Inflammatory macrophage treated with lipopolysaccharide for 1 hour (primary cell): ENCODE results near the gene ALKBH3.

Experiments
- DNase-seq, 2 donors: peaks; one replicate each; pipeline ENCODE4 v3.0.0-alpha.2; 2020 to 2022

The ALKBH3 gene

DNA sequence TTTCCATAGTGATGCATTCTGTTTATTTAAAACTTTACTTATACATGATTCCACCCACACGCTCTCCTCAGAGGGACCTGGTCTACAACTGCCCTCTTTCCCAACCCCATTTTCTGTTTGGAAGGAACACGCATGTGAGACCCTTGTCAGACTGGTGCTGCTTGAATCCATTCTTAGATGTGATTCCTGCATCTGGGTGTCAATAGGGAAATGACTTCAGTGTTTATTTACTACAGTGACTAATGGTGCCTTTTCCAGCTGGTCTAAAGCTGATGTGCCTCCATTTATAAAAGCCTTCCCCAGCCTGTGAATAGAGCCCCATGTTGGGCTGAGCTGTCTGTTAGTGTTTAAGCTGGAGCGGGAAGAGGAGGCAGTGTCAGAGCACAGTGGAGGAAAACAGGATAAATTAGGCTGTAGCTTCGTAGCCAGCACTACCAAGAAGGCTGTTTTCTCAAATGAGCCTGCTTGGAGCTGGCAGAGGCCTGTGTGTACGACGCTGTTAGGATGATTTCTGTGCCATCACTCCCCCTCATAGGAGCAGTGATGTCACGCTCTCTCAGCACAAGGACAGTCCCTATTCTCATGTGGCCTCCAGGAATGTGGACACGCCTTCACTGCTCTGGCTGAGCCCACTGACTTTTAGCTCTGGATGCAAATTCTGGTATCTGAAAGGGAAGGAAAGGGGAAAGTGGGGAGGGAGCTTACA lies 42.9 kb downstream of the ALKBH3 start:
- DNase-seq: no peak

DNA sequence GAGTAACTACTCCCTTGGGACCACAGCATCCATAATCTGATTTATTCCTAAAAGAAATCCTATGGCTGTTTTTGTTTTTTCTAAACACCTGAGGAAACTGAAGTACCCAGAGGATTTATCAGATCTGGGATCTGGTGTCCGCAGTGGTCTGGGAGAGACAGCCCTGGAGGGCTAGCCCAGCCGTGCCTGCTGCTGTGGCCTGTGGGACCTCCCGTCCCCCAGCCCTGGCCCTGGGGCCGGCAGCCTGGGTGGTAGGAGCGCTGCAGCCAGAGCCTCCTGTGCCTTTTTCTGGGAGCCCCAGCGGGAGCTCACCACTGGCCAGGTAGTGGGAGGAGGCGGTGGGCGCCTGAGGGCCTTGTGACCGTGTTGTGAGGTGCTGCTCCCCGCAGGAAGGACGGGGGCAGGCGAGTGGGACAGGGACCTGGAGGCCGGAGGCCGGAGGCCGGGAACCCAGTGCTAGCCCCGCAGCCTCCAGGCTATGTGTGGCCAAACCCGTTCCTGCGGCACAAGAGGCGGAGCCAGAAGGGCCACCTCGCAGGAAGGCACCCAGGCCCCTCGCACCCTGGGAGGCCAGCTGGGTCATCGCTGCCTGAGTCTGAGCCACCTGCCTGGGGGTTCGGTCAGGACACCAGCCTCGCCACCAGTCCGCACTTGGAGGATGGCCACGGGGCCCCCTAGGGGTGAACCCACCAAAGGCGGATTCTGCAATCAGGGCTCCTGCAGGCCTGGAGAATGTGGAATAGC lies 43.7 kb downstream of the ALKBH3 start:
- DNase-seq: no peak

DNA sequence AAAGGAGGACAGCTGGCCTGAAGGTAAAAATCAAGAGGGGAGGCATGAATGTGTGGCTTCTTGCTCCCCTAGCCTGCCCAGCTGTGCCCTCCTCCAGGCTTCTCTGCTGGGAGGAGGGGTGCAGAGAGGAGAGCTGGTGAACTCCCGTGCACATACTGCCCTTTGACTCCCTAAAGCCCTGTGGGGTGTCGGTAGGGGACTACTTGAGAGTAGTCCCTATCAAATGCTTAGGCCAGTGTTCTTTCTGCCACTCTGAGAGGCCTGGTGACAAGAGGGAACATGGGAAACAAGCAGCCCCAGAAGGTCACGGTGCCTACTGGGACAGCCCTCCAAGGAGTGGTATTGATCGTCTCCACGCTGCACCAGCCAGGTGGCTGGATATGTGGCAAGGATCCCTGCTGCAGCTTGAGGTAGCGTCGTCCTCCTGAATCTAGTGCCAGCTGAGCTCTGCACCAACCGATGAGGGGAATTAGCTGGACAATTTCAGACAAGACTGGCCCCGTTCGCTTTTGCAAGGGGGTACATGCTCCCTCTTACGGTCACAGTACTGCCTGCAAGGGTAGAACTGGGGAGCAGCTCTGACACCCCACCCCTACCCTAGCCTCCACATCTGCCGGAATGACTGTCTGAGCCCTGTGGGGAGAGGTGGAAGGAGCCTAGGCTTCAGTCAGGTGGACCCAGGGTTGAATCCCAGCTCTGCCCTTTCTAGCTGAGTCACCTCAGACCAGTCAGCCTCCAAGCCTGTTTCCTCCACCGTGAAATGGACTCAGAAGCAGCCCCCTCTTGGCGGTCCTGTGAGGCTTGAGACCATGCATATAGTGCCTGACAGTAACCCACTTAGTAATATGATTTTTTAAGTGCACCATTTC lies 44.7 kb downstream of the ALKBH3 start:
- DNase-seq: no peak

DNA sequence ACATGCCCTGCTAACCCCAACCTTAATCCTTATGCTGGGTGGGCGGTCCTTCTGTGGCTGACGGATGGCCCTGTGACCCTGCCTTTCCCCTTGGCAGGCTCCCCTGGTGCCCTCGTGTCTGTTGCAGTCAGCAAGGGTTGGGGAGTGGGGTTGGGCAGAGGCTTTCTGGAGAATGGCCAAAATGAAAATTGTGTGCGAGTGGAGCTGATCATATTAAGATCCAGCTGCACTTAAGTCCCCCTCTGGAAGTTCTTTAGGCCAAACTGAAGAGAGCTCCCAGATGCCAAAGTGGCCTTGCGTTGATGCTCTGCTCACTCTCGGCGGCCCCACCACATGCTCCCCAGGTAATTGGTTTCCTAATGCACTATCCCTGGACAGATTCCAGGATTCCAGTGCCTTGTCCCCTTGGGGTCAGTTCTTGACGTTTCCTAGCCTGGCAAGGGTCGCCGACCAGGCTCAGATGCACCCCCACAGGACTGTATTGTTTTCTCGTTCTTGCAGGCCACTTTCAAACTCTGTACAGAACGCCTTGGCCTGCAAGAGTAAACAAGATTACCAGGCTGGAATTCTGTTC lies 45.4 kb downstream of the ALKBH3 start:
- no peak for DNase-seq

DNA sequence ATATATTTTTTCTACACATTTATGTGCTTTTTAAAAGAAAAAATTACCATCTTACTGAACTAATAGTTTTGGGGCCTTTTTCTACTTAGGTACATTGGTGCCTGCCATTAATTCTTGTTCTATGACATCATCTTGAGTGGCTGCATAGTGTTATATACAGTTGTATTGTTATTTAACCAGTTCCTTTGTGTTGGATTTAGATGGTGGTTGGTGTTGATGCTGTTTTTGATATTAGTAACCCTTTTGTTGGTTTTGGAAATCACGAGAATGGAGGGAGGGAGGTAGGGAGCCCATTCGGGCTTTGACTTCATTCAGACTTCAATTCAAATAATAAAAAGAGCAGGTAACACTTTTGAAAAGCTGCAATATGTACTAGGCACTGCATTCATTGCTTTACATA lies 46.4 kb downstream of the ALKBH3 start:
- DNase-seq: no peak

DNA sequence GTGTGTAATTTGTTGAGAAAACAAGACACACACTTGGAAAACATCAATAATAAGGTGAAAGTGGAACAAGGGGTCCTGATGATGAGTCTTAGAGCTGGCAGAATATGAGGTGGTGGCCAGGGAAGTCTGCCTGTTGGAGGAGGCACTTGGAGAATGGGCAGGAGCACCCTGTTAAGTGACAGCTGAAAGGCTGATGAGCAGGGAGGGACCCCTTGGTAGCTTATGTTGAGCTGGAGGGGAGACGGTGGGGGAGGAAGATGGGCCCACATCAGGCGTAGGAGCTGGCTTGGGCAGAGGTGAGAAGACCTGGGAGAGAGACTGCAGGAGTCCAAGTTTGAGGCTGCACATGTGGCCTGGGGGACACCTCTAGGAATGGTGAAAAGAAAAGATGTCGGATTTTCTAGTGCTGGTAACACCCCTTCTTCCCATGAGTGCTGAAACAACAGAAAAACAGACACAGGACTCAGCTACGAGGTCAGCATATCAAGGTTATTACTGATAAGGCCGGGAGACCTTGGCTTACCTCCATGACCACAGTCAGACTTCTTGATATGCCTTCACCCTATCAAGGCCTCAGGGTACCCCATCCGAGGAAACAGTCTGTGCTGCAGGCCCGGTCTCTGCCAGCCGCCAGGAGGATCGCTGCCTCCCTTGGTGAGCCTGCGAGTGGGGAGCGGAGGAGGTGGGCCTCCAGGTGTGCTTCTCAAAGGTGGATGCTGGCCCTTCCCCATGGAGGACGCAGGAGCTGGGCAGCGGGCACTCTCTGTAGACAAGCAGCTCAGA lies 47.5 kb downstream of the ALKBH3 start:
- DNase-seq: no peak

DNA sequence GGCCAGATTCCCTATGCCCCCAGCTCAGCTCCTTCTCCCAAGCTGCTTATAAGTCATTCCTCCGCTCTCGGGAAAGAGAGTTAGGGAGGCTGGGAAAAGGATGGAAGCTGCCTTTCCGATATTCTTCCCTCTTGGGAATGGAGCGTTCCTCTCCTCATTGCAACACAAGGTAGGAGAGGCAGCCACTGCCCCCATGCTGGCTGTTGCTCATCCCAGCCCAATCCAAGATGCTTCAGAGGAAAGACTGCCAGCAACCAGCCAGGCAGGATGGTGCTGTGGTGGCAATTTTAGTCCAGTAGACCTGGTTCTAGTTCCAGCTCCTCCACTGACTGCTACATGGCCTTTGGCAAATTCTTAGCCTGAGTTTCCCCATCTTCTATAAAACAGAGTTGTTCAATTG lies 48.1 kb downstream of the ALKBH3 start:
- DNase-seq: no peak

DNA sequence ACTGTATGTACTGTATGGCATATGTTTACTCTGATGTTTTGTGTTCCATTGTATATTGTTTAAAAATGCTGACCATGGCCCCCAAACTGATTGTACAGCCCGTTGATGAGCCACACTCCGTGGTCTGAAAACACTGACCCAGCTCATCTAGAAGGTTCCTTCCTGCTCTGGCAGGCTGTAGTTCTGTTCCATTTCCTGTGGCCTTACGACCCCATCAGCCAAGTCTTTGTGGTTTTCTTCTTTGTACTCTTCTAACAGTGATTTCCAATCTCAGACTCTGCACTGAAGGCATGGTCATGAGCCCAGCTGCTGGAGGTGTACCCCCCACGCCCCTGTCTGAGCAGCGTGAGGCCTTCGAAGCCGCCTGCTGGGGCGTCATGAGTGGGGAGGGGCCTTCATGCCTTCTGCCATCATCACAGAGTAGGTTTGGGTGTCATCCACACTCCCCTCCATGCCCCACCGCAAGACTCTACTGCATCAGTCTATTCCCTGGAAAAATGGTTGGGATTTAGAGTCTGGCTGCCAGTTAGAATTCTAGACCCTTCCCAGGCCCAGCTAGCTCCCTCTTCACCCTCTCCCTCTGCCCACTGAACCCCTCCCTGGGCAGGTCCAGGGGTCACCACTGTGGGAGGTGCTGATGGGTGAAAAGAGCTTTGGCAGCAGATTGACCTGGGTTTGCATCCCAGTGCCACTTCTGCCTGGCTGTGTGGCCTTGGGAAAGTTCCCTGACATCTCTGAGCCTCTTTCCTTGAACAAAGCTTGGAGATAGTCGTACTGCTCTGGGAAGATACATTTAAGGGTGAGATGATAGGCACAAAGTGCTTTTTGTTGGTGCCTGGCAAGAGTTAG lies 50.5 kb downstream of the ALKBH3 start:
- DNase-seq: no peak

DNA sequence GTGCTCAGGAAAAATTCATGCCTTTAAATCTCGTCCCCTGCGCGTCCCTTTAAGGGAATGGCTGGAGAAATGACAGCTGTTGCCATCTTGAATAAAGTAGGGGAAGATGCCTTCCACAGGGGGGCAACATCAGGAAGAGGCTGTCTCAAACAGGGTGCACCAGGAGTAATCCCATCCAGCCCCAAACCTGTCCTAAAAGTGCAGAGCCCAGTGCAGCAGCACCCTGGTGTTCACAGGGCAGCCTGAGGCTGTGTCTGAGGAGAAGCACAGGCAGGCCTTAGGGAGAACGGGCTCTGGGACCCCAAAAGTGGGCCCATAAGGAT lies 51.0 kb downstream of the ALKBH3 start:
- DNase-seq: no peak

DNA sequence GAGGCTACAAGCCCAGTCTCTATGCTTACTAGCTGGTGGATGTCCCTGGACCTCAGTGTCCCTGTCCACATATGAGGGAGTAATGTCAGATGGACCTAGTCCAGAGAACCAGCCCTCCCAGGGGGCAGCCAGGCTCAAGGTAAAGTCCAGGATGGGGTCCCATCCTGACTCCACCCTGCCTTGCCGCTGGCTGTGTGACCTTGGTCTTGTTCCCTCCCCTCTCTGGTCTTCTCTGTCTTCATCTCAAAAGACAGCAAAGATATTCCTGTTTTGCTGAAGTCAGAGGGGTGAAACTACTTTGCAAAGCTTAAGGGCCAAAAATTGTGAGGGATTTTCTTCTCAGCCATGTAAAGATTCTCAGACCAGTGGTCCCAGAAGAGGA lies 52.6 kb downstream of the ALKBH3 start:
- DNase-seq: peak in 1 of 2 donors; percentile 9

DNA sequence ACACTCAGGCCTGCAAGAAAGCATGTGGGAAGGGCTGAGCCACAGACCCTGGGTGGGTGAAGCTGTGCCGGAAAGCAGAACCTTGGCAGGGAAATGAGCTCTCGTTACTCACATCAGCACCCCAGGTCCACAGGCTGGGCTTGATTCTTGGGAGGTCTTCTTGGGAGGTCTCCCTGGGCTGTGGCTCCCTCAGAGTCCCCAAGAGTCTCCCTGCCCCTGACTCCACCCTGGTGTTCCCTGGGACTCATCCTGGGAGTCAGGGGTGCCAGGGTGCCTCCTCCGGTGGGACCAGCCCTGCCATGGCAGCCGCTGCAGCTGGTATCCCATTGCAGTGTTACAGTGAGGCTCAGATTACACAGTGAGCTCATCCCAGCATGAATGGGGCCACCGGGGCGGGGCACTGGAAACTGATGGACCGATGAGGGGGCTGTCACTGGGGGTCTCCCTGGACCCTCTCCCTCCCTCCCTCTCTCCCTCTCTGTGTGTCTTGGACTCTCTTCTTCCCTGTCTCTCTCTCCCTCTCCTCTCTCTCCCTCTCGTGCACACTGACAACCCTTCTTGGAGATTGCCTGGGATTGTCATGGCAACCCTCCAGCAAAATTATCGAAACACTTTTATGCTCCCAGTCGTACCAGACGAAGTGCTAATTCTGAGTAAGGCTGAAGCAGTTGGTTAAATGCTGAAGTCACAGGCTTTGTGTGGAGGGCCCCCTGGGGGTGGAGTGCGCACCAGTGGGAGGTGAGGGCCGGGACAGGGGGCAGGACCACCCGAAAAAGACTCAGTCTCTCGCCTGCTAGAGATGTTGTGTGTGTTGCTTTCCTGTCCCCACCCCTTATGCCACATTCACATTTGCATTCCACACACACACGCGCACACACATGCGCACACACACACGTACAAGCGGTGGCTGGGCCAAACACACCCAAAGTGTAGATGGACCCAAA lies 53.2 kb downstream of the ALKBH3 start:
- peak in 1 of 2 donors; percentile 25 for DNase-seq

DNA sequence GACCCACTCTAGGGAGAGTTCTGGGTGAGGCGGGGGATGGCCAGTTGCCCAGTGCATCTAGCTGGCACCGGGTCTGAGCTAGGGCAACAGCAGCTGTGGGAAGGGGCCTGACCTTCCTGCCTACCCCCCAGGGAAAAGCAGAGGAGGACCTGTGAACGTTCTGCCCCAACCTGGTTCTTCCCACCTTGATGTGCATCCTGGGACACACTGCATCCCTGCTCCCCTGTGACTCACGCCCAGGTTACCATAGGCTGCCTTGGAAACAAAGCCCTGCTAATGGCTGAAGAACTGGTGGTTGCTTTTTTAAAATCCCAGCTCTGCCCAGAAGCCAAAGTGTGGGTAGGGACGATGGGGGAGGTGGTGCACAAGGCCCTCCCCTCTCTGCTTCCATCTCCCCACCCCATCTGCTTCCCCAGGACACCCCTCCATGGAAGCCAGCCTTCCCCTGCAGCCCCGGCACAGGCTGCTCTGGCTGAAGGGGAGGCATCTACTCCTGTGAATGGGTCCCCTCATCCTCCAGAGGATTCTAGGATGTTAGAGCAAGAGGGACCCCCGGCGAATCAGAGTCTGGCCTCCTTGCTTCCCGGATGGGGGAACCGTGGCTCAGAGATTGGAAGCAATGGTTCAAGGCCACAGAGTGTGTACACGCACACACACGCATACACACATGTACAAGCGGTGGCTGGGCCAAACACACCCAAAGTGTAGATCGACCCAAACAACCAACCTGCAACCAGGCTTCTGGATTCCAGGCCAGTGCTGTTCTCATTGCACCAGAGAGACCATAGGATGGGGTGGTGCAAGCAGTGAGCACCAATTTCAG lies 54.2 kb downstream of the ALKBH3 start:
- no peak for DNase-seq

DNA sequence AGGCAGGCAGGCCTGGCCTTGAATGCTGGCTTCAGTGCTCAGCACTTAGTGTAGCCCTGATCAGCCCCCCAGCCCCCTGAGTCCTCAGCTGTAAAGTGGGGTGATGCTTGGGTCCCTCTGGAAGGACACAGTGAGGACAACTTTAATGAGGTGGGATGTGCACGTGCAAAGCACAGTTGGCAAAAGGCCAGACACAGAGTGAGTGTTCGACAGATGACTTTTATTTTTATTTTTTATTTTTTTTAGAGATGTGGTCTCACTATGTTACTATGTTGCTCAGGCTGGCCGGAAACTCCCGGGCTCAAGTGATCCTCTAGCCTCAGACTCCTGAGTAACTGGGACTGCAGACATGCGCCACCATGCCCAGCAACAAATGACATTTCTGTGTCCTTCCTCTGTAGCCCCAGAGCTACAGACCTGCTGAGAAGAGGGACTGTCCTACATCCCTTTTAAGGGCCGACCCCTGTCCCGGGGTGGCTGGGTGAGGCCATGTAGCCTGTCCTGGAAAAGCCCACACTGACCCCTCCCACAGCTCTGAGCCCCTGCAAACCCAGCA lies 54.9 kb downstream of the ALKBH3 start:
- DNase-seq: no peak

DNA sequence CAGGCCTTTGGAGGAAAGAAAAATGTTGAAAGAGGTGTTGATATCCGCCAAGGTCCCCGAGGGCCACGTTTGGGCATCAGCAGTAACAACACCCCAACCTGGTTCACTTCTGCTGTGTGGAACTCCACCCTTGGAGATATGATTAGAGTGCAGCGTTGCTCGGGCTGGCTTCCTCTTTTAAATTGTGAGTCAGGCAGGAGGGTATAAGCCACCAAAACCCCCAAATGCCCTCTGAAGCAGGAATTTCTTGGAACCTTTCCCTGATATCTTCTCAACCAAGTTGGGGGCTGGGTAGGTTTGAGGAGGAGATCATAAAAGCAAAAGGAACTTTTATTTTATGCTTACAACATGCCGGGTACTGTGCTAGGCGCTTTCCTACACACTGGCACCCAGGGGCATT lies 55.4 kb downstream of the ALKBH3 start:
- peak; percentile 12 to 51 for DNase-seq

DNA sequence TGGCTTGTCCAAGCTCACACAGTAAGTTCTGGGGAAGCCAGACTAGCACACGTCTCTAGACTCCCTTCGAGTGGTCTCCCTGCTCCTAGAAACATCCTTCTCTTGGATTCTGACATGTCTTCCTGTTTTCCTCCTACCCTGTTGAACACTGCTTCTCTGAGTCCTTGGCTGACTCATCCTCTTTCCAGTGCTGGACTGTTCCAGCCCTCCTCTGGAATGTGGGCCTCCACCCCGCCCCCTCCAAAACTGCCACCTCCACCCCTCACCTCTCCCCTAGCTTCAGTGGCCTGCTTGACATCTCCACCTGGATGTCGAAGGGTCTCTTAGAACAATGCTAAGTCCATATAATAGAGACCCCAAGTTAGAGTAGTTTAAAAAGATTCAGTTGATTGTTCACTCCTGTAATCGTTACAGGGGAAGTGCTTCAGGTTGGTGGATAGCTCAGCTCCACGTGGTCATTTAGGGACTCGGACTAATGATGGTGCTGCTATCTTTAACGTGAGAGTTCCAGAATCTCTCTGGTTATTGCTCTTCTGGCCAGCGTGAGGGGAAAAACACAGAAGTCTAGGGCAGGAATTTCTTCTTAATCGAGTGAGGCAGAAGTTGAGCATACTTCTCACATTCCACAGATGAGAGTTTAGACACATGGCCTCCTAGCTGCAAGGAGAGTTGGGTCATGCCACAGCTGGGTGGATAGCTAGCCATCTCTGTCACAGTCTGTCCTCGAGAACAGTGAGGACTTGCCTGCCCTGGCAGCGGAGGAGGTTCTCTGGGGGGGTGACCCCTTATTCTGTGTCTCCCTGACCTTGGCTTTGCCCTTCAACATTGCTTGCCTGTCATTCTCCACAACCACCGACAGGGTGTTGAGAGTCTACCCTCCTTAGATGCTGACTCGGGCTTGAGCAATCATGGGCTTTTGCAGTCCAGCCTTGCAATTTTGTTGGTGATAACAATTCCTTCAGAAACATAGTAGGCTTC lies 57.1 kb downstream of the ALKBH3 start:
- peak; percentile 74 to 76 for DNase-seq

DNA sequence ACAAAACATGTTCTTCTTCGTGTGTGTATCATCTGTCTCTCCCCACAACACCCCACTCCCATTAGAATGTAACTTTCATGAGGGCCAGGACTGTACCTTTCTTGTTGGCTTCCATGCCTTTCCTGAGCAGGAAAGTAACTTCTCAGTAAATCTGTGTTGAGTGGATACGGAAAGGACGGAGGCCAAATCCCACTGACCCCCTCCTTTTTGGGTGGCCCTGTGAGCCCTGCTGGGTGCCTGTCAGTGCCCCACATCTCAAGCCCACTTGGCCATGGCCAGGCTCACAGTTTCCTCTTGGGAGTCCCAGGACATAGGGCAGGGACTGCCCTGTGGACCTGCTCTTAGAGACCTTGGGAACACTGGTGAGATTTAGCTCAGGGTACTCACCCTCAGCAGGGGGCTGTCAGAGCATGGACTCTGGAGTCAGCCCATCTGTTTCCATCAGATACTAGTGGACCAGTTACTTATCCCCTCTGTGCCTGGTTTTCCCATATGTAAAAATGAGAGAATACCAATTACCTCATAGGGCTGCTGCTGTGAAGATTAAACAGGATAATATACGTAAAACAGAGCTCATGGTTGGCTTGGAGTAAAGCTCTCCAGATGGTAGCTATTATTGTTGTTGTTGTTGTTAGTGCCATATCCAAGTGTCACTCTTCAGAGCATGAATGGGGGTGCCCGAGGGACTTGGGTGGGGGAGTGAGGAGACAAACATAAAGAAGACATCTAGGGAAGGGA lies 60.8 kb downstream of the ALKBH3 start:
- DNase-seq: no peak
